GM21381 (cell line): ENCODE measurements around the gene AVPR1A.
A peak's percentile ranks its signal among the peaks of the same experiment; 100 is the strongest.
"Not testable (repeated sequence)": the region's sequence is repeated elsewhere in the genome, so short reads cannot be mapped to it uniquely, and the experiment has no call there.

Experiments
- ATAC-seq: cut with Tn5 transposase; IDR thresholded peaks from one replicate; pipeline ENCODE4 v1.9.1; 2021; ENCODE audit warnings: mild to moderate bottlenecking, moderate library complexity; ENCODE audit not compliant: unreplicated experiment

The AVPR1A gene

GRCh38 chr12:63150713-63151622 lies at the start of gene AVPR1A:
AVPR1A (minus strand) TSS chr12:63151201; CDS start chr12:63150836, 365 bp downstream.
- no peak for ATAC-seq

- no peak for ATAC-seq
Observed at GRCh38 chr12:63196168-63196567, 45.2 kb upstream of the AVPR1A start.

GRCh38 chr12:63179224-63179623 lies 28.2 kb upstream of the AVPR1A start:
- ATAC-seq = no peak

- no peak for ATAC-seq
Observed at GRCh38 chr12:63170321-63170720, 19.3 kb upstream of the AVPR1A start.

GRCh38 chr12:63167741-63168140 lies 16.7 kb upstream of the AVPR1A start:
- ATAC-seq = not testable (repeated sequence)

GRCh38 chr12:63164911-63165310 lies 13.9 kb upstream of the AVPR1A start:
- no peak for ATAC-seq

- no peak for ATAC-seq
Observed at GRCh38 chr12:63163541-63163940, 12.5 kb upstream of the AVPR1A start.

- ATAC-seq = no peak
Observed at GRCh38 chr12:63155375-63155774, 4.4 kb upstream of the AVPR1A start.

- no peak for ATAC-seq
Observed at GRCh38 chr12:63154560-63154959, 3.6 kb upstream of the AVPR1A start.

GRCh38 chr12:63152321-63152700 lies 1.3 kb upstream of the AVPR1A start:
- no peak for ATAC-seq

- peak; percentile 75 for ATAC-seq
Observed at GRCh38 chr12:63151623-63152320, 771 bp upstream of the AVPR1A start.

- no peak for ATAC-seq
Observed at GRCh38 chr12:63149909-63150712, 890 bp downstream of the AVPR1A start.

- ATAC-seq = no peak
Observed at GRCh38 chr12:63144556-63144955, 6.4 kb downstream of the AVPR1A start.

GRCh38 chr12:63138488-63138887 lies 12.5 kb downstream of the AVPR1A start:
- ATAC-seq = no peak

- ATAC-seq = no peak
Observed at GRCh38 chr12:63133981-63134380, 17.0 kb downstream of the AVPR1A start.

GRCh38 chr12:63132201-63132600 lies 18.8 kb downstream of the AVPR1A start:
- no peak for ATAC-seq

- no peak for ATAC-seq
Observed at GRCh38 chr12:63129927-63130326, 21.1 kb downstream of the AVPR1A start.

GRCh38 chr12:63124778-63125177 lies 26.2 kb downstream of the AVPR1A start:
- no peak for ATAC-seq

GRCh38 chr12:63103494-63104131 lies 47.4 kb downstream of the AVPR1A start:
- ATAC-seq = no peak

- ATAC-seq = no peak
Observed at GRCh38 chr12:63101920-63102319, 49.1 kb downstream of the AVPR1A start.

GRCh38 chr12:63098851-63099250 lies 52.1 kb downstream of the AVPR1A start:
- no peak for ATAC-seq
